ENCODE data around the gene TIMM8B. TPM values are rescaled to one million over a fixed set of nuclear protein-coding genes. Genes with fewer than 3 reads are reported as not detected.
A peak's percentile ranks its signal among the peaks of the same experiment; 100 is the strongest.
"Not testable (repeated sequence)": the region's sequence is repeated elsewhere in the genome, so short reads cannot be mapped to it uniquely, and the experiment has no call there.

The TIMM8B gene
- total and polyA plus RNA-seq, 2 of the 4 experiments (the other 2 are of a cell fraction), result 35.5 to 103 TPM

- H3K27me3 ChIP-seq (ENCODE audit: control insufficient read depth, insufficient read depth, low read length); H3K9ac ChIP-seq (ENCODE audit: low read depth, low read length); H3K9me1 ChIP-seq (ENCODE audit: insufficient read depth, low read length); H3K4me2 ChIP-seq (ENCODE audit: low read depth, low read length); H2AK9ac ChIP-seq (replicated peaks; ENCODE audit: low read depth, low read length, poor library complexity); H3K4ac ChIP-seq (ENCODE audit: low read depth, low read length); POLR2A ChIA-PET (ENCODE audit: unreplicated experiment); intact Hi-C loops (cut with micrococcal nuclease); H3K56ac ChIP-seq (ENCODE audit: extremely low read depth, insufficient read depth, low read length); H3K18ac ChIP-seq (ENCODE audit: low read depth, low read length); dilution Hi-C loops (cut with HindIII; ENCODE audit: low sequenced_read_pairs, unreplicated experiment); H2AFZ ChIP-seq (replicated peaks; ENCODE audit: low read length, poor library complexity); H4K91ac ChIP-seq (ENCODE audit: insufficient read depth, low read depth, low read length); H2BK5ac ChIP-seq (ENCODE audit: low read depth, low read length, poor library complexity, severe bottlenecking); H3K4me3 ChIP-seq (ENCODE audit: insufficient read depth, low read depth, low read length); H4K20me1 ChIP-seq (ENCODE audit: insufficient read depth, low read length); H2BK15ac ChIP-seq (ENCODE audit: low read depth, low read length); H2BK20ac ChIP-seq (ENCODE audit: low read depth, low read length); H3K9me3 ChIP-seq (ENCODE audit: control insufficient read depth, insufficient read depth, low read length); H3K14ac ChIP-seq (replicated peaks; ENCODE audit: low read depth, low read length); H3K23ac ChIP-seq (ENCODE audit: low read depth, low read length); H3K27ac ChIP-seq (ENCODE audit: insufficient read depth, low read length); ATAC-seq (ENCODE audit: low read depth); H4K5ac ChIP-seq (ENCODE audit: low read depth, low read length); DNase-seq; in situ Hi-C loops (cut with MboI; ENCODE audit: low sequenced_read_pairs); BruUV-seq (replicated peaks); H3K4me1 ChIP-seq (ENCODE audit: control insufficient read depth, insufficient read depth, low read length); H4K8ac ChIP-seq (ENCODE audit: low read depth in 2 of 2, low read length in 2 of 2); H2BK120ac ChIP-seq (ENCODE audit: low read depth, low read length): not testable (repeated sequence)
- WGBS, 2 experiments (ENCODE audit: extremely low coverage in 2 of 2, insufficient read length in 1 of 2), result 100% methylated on average over 1 of the region's 3 CpGs; no CpG with 5 or more reads in 1 of the 2 experiments
- CTCF ChIA-PET, result interaction anchor here (0.7 kb wide), 1 partner anchor 653 kb away, joined by 7 read pairs; no protein-coding TSS in a partner anchor
- H3K36me3 ChIP-seq (ENCODE audit: control insufficient read depth, insufficient read depth, low read length), result peaks cover 22% of the 10 kb centered on the region
- peaks cover 0 to 10% of the 10 kb centered on the region in 2 experiments; a peak in 2 of 4 replicates for H3K79me1 ChIP-seq (ENCODE audit: low read depth in 1 of 2, low read length in 2 of 2)
- 0 out of 2 replicates have a peak overlapping the region, but pooled peaks have one; percentile 59 for H2AK5ac ChIP-seq (ENCODE audit: low read depth, low read length)
Observed at GRCh38 chr11:112048256-112048655, 38.3 kb downstream of the TIMM8B start.

- H3K4me1 ChIP-seq (ENCODE audit: control insufficient read depth, insufficient read depth, low read length); H4K20me1 ChIP-seq (ENCODE audit: insufficient read depth, low read length); H3K9me3 ChIP-seq (ENCODE audit: control insufficient read depth, insufficient read depth, low read length); intact Hi-C loops (cut with micrococcal nuclease); H3K23ac ChIP-seq (ENCODE audit: low read depth, low read length); H3K4me2 ChIP-seq (ENCODE audit: low read depth, low read length); CTCF ChIA-PET; H3K4me3 ChIP-seq (ENCODE audit: insufficient read depth, low read depth, low read length); H2AK9ac ChIP-seq (replicated peaks; ENCODE audit: low read depth, low read length, poor library complexity); dilution Hi-C loops (cut with HindIII; ENCODE audit: low sequenced_read_pairs, unreplicated experiment); H3K4ac ChIP-seq (ENCODE audit: low read depth, low read length); H3K27me3 ChIP-seq (ENCODE audit: control insufficient read depth, insufficient read depth, low read length); H2AK5ac ChIP-seq (ENCODE audit: low read depth, low read length); H3K18ac ChIP-seq (ENCODE audit: low read depth, low read length); H2BK20ac ChIP-seq (ENCODE audit: low read depth, low read length); ATAC-seq (ENCODE audit: low read depth); H3K27ac ChIP-seq (ENCODE audit: insufficient read depth, low read length); H2BK120ac ChIP-seq (ENCODE audit: low read depth, low read length); H2AFZ ChIP-seq (replicated peaks; ENCODE audit: low read length, poor library complexity); H4K8ac ChIP-seq (ENCODE audit: low read depth in 2 of 2, low read length in 2 of 2); H3K9ac ChIP-seq (ENCODE audit: low read depth, low read length); BruUV-seq (replicated peaks); DNase-seq; H3K14ac ChIP-seq (replicated peaks; ENCODE audit: low read depth, low read length); POLR2A ChIA-PET (ENCODE audit: unreplicated experiment); H3K56ac ChIP-seq (ENCODE audit: extremely low read depth, insufficient read depth, low read length); H4K5ac ChIP-seq (ENCODE audit: low read depth, low read length); in situ Hi-C loops (cut with MboI; ENCODE audit: low sequenced_read_pairs); H3K9me1 ChIP-seq (ENCODE audit: insufficient read depth, low read length); H2BK5ac ChIP-seq (ENCODE audit: low read depth, low read length, poor library complexity, severe bottlenecking); H4K91ac ChIP-seq (ENCODE audit: insufficient read depth, low read depth, low read length); H2BK15ac ChIP-seq (ENCODE audit: low read depth, low read length): not testable (repeated sequence)
- WGBS, 2 experiments (ENCODE audit: extremely low coverage in 2 of 2, insufficient read length in 1 of 2), result no CpG with 5 or more reads among the region's 2 CpGs
- H3K36me3 ChIP-seq (ENCODE audit: control insufficient read depth, insufficient read depth, low read length), result peaks cover 13% of the 10 kb centered on the region
- H3K79me1 ChIP-seq (ENCODE audit: low read depth in 1 of 2, low read length in 2 of 2), result peaks cover 4 to 10% of the 10 kb centered on the region in 2 experiments; a peak in 1 of 4 replicates
Observed at GRCh38 chr11:112046647-112047046, 39.9 kb downstream of the TIMM8B start.

Data from IMR-90 (cell line).